ENCODE measurements around the gene MRGPRE.
"Not testable (repeated sequence)": the region's sequence is repeated elsewhere in the genome, so short reads cannot be mapped to it uniquely, and the experiment has no call there.

MRGPRE gene

GRCh38 chr11:3231851-3232744, at the start of gene MRGPRE:
Gene MRGPRE (minus strand): TSS chr11:3232417. CDS start chr11:3228799, 3,618 bp downstream.
- DNase-seq (ENCODE audit: low read depth, low spot score), result no peak

- not testable (repeated sequence) for DNase-seq (ENCODE audit: low read depth, low spot score)
Observed at GRCh38 chr11:3281146-3281545, 48.9 kb upstream of the MRGPRE start.

- not testable (repeated sequence) for DNase-seq (ENCODE audit: low read depth, low spot score)
Observed at GRCh38 chr11:3280662-3281061, 48.4 kb upstream of the MRGPRE start.

- not testable (repeated sequence) for DNase-seq (ENCODE audit: low read depth, low spot score)
Observed at GRCh38 chr11:3278922-3279321, 46.7 kb upstream of the MRGPRE start.

GRCh38 chr11:3273629-3274028, 41.4 kb upstream of the MRGPRE start:
- not testable (repeated sequence) for DNase-seq (ENCODE audit: low read depth, low spot score)

- not testable (repeated sequence) for DNase-seq (ENCODE audit: low read depth, low spot score)
Observed at GRCh38 chr11:3262548-3262947, 30.3 kb upstream of the MRGPRE start.

GRCh38 chr11:3261831-3262230, 29.6 kb upstream of the MRGPRE start:
- not testable (repeated sequence) for DNase-seq (ENCODE audit: low read depth, low spot score)

- DNase-seq (ENCODE audit: low read depth, low spot score), result not testable (repeated sequence)
Observed at GRCh38 chr11:3257509-3257908, 25.3 kb upstream of the MRGPRE start.

GRCh38 chr11:3255241-3255640, 23.0 kb upstream of the MRGPRE start:
- DNase-seq (ENCODE audit: low read depth, low spot score), result not testable (repeated sequence)

- not testable (repeated sequence) for DNase-seq (ENCODE audit: low read depth, low spot score)
Observed at GRCh38 chr11:3254773-3255172, 22.6 kb upstream of the MRGPRE start.

- DNase-seq (ENCODE audit: low read depth, low spot score), result no peak
Observed at GRCh38 chr11:3245071-3245470, 12.9 kb upstream of the MRGPRE start.

GRCh38 chr11:3243880-3244279, 11.7 kb upstream of the MRGPRE start:
- DNase-seq (ENCODE audit: low read depth, low spot score), result no peak

GRCh38 chr11:3237119-3237518, 4.9 kb upstream of the MRGPRE start:
- DNase-seq (ENCODE audit: low read depth, low spot score), result no peak

- no peak for DNase-seq (ENCODE audit: low read depth, low spot score)
Observed at GRCh38 chr11:3234846-3235245, 2.6 kb upstream of the MRGPRE start.

GRCh38 chr11:3232956-3233355, 739 bp upstream of the MRGPRE start:
- no peak for DNase-seq (ENCODE audit: low read depth, low spot score)

GRCh38 chr11:3231550-3231850, 717 bp downstream of the MRGPRE start:
- no peak for DNase-seq (ENCODE audit: low read depth, low spot score)

GRCh38 chr11:3230636-3231549, 1.3 kb downstream of the MRGPRE start:
- DNase-seq (ENCODE audit: low read depth, low spot score), result no peak

- no peak for DNase-seq (ENCODE audit: low read depth, low spot score)
Observed at GRCh38 chr11:3229673-3230630, 2.3 kb downstream of the MRGPRE start.

- DNase-seq (ENCODE audit: low read depth, low spot score), result no peak
Observed at GRCh38 chr11:3228445-3228829, 3.8 kb downstream of the MRGPRE start.

GRCh38 chr11:3227568-3228444, 4.4 kb downstream of the MRGPRE start:
- no peak for DNase-seq (ENCODE audit: low read depth, low spot score)

All from smooth muscle cell of the brain vasculature (primary cell).